ENCODE measurements around the gene BRD2. TPM values are rescaled to one million over a fixed set of nuclear protein-coding genes. Genes with fewer than 3 reads are reported as not detected.
A peak's percentile ranks its signal among the peaks of the same experiment; 100 is the strongest.

The BRD2 gene
- total and polyA plus RNA-seq, 2 donors, result 79.0 to 138 TPM

DNA sequence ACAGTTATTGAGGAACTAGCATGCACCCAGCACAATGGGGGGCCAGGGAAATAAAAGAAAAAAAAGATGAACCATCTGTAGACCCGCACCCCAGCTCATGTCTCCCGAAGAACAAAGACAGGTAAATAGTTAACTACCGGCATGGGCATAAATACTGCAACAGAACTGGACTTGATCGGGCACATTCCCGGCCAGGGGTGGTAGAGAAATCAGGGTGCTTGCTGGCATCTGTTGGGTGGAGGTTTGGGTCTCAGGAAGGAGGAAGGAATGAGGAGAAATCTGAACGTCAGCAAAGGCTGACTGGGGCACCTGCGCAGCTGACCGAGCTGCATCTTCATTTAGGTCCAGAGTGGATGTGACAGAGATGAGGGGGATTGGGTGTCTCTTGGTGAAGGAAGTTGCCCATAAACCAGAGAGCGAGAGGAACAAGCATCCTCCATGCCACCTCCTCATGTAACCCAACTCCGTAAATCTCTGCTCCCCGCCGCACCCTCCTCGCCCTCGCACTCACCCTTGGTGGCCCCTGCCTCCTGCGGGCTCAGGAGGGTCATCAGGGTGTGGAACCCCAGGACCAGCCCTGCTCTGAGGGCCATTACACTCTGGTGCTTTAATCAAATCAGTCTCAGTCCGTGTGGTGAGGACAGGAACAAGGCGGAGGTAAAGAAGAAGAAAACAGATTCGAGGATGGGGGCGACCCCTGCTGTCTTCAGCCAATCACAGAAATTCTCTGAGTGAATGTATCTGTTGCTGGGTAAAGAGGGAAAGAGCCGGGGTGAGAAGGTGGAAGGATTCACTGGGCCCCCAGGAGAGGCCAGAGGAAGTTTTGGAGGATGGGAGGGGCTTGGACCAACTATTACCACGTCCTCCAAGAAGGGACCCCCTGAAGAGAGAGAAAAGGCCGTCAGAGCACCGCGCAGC is 40.8 kb downstream of the BRD2 start, which contains the start of gene HLA-DOA:
HLA-DOA (minus strand) TSS at position 648 of the 918 bp plus-strand sequence.
- 19% methylated on average over 24 of the region's 24 CpGs for WGBS
- H3K36me3 ChIP-seq (ENCODE audit: insufficient read depth), result no peaks in the 10 kb centered on the region

DNA sequence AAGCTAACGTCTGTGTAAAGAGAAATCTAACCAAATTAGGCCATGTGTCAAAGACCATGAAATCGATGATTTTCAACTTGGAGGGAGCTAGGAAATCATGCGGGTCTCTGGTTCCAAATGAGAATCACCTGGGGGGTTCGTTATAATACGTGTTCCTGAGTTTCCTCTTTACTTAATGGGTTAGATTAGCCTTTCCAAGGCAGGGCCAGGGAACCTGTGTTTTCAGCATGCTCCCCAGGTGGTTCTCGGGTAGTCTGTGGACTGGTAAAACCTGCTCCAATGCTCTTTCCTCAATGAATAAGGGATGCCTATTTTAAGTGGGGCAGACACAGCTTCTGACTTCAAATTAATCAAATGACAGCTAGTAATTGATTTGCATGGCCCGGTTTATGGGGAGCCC is 42.0 kb downstream of the BRD2 start:
- H3K27ac ChIP-seq (ENCODE audit: low read depth), result no peak overlapping the region
- H3K4me1 ChIP-seq (ENCODE audit: insufficient read depth), result no peaks in the 10 kb centered on the region
- no peak for DNase-seq (ENCODE audit: extremely low spot score)
- WGBS, result 71% methylated on average over 7 of the region's 7 CpGs
- no peak overlapping the region for H3K4me3 ChIP-seq (ENCODE audit: low read depth, low read length)
- H3K36me3 ChIP-seq (ENCODE audit: insufficient read depth), result no peaks in the 10 kb centered on the region

More for the DNA sequence above, 40.8 kb downstream of the BRD2 start, which contains the start of gene HLA-DOA:
- Histone ChIP-seq H3K4me1 (ENCODE audit: insufficient read depth) (no peaks in the 10 kb centered on the region), H3K27ac (ENCODE audit: low read depth) (no peak within 1 kb of the TSS), H3K4me3 (ENCODE audit: low read depth, low read length) (no peak within 1 kb of the TSS)
- no peak for DNase-seq (ENCODE audit: extremely low spot score)

- DNase-seq (ENCODE audit: extremely low spot score), result no peak
- no peak overlapping the region for H3K27ac ChIP-seq (ENCODE audit: low read depth)
Observed at GRCh38 chr6:33013608-33014007, 45.2 kb downstream of the BRD2 start.

DNA sequence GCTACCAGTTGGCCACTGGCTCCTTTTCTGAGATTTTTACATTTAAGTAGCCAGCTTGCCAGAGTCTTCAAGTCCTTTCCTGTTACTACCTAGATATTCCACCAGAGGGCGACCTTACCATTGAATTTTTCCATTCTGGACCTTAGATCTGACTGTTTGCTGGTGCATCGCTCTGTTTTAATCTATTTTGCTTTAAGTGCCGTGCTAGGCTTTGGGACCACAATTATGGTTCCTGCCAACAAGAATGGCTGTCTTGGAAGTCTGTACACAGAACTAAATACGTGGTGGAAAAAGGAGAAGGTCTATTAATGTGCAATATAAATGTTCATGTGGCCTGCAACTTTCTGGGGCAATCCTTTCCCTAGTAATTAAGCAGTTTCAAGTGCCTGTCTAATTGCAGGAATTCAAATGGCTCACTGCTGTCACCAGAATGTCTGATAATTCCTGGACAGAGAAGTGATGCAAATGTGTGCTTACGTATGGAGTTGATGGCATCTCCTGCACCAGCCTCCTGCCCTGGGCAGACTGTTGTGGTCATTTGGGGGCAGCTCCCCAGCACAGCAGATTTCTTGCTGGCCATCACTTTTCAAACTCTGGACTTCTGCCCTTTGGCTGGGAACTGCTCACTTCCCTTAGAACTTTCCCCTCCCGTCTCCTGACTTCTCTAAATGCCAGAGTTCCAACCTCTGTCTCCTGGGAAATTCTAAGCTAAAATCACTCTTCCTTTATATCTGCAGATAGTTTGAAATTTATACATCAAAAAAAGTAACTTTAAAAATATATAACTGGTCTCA is 46.6 kb downstream of the BRD2 start:
- Histone ChIP-seq H3K4me1 (ENCODE audit: insufficient read depth) (no peaks in the 10 kb centered on the region), H3K4me3 (ENCODE audit: low read depth, low read length) (no peak overlapping the region), H3K36me3 (ENCODE audit: insufficient read depth) (no peaks in the 10 kb centered on the region), H3K27ac (ENCODE audit: low read depth) (no peak overlapping the region)
- DNase-seq (ENCODE audit: extremely low spot score), result peak; percentile 69
- 18% methylated on average over 6 of the region's 6 CpGs for WGBS

More at GRCh38 chr6:33013608-33014007, 45.2 kb downstream of the BRD2 start:
- 52% methylated on average over 4 of the region's 4 CpGs for WGBS
- no peak overlapping the region for H3K4me3 ChIP-seq (ENCODE audit: low read depth, low read length)
- H3K36me3 ChIP-seq (ENCODE audit: insufficient read depth), result no peaks in the 10 kb centered on the region
- no peaks in the 10 kb centered on the region for H3K4me1 ChIP-seq (ENCODE audit: insufficient read depth)

DNA sequence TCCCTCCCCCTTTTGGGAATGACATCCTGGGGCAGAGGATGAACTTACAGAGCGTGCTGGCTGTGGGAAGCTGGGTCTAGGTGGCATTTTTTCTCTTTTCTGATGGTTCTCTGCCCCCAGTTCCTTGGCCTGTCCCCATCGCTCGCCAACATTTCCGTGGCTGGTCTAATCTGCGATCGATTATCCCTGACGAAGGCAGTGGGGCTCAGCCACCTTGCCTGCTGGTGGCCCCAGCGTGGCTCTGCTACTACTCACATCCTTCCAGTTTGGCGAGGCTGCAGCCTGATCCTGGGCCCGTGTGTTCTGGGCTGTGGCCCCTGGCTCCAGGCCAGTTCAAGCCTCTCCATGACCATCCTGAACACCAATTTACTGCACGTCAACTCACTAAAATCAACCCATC is 47.4 kb downstream of the BRD2 start:
- WGBS, result 73% methylated on average over 11 of the region's 11 CpGs
- H3K4me3 ChIP-seq (ENCODE audit: low read depth, low read length), result no peak overlapping the region
- no peaks in the 10 kb centered on the region for H3K4me1 ChIP-seq (ENCODE audit: insufficient read depth)
- H3K27ac ChIP-seq (ENCODE audit: low read depth), result no peak overlapping the region
- DNase-seq (ENCODE audit: extremely low spot score), result no peak
- no peaks in the 10 kb centered on the region for H3K36me3 ChIP-seq (ENCODE audit: insufficient read depth)

DNA sequence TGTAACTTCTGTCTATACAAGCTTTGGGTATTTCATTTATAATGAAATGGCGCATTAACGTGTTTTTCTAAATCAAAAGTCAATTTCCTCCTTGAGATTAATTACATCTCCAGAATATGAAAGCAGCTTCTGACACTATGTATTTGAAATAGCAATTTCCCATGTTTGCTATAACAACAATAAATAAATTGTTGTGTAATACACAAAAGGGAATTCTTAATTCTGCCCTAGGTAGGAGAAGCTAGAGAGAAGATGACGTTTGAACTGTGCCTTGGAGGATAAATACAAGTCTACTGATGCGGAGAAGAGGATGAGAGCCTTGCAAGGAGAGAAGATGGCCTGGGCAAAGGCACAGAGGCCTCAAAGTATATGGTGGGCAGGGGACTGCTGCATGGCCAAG is 48.6 kb downstream of the BRD2 start:
- Histone ChIP-seq H3K27ac (ENCODE audit: low read depth) (no peak overlapping the region), H3K4me3 (ENCODE audit: low read depth, low read length) (no peak overlapping the region), H3K36me3 (ENCODE audit: insufficient read depth) (no peaks in the 10 kb centered on the region), H3K4me1 (ENCODE audit: insufficient read depth) (no peaks in the 10 kb centered on the region)
- WGBS, result 71% methylated on average over 4 of the region's 4 CpGs
- no peak for DNase-seq (ENCODE audit: extremely low spot score)

- Histone ChIP-seq H3K27ac (ENCODE audit: low read depth) (no peak overlapping the region), H3K4me1 (ENCODE audit: insufficient read depth) (no peaks in the 10 kb centered on the region), H3K36me3 (ENCODE audit: insufficient read depth) (no peaks in the 10 kb centered on the region), H3K4me3 (ENCODE audit: low read depth, low read length) (no peak overlapping the region)
- DNase-seq (ENCODE audit: extremely low spot score), result no peak
- WGBS, result 85% methylated on average over 3 of the region's 3 CpGs
Observed at GRCh38 chr6:33017694-33018353, 49.4 kb downstream of the BRD2 start.

DNA sequence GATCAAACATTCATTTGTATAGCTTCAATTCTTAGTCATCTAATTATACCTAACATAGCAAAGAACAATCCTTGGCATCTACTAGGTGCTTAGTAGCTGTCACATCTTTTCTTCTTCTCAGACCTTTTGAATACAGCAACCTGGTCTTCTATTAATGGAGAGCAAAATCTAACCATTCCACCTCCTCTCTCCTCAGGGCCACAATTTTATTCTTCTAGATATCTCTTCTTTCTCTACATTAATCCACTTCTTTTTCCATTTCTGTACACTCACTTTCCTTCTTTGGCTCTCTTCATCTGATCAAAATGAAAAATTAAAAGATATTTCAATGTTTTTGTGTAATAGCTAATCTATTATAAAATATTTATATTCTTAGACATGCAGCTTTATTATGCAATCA is 50.0 kb downstream of the BRD2 start:
- Histone ChIP-seq H3K36me3 (ENCODE audit: insufficient read depth) (no peaks in the 10 kb centered on the region), H3K27ac (ENCODE audit: low read depth) (no peak overlapping the region), H3K4me1 (ENCODE audit: insufficient read depth) (no peaks in the 10 kb centered on the region), H3K4me3 (ENCODE audit: low read depth, low read length) (no peak overlapping the region)
- DNase-seq (ENCODE audit: extremely low spot score), result no peak

GRCh38 chr6:33018904-33019303 is 50.5 kb downstream of the BRD2 start:
- DNase-seq (ENCODE audit: extremely low spot score), result no peak
- Histone ChIP-seq H3K4me3 (ENCODE audit: low read depth, low read length) (peak overlapping the region; percentile 15), H3K36me3 (ENCODE audit: insufficient read depth) (no peaks in the 10 kb centered on the region), H3K4me1 (ENCODE audit: insufficient read depth) (no peaks in the 10 kb centered on the region), H3K27ac (ENCODE audit: low read depth) (peak overlapping the region; percentile 75)
- WGBS, result 10% methylated on average over 6 of the region's 6 CpGs

- no peaks in the 10 kb centered on the region for H3K36me3 ChIP-seq (ENCODE audit: insufficient read depth)
- no peak for DNase-seq (ENCODE audit: extremely low spot score)
- H3K27ac ChIP-seq (ENCODE audit: low read depth), result peak overlapping the region; percentile 75
- no peaks in the 10 kb centered on the region for H3K4me1 ChIP-seq (ENCODE audit: insufficient read depth)
- no peak overlapping the region for H3K4me3 ChIP-seq (ENCODE audit: low read depth, low read length)
Observed at GRCh38 chr6:33019372-33019771, 51.0 kb downstream of the BRD2 start.

- 88% methylated on average over 11 of the region's 11 CpGs for WGBS
- H3K36me3 ChIP-seq (ENCODE audit: insufficient read depth), result no peaks in the 10 kb centered on the region
- no peak overlapping the region for H3K27ac ChIP-seq (ENCODE audit: low read depth)
- no peaks in the 10 kb centered on the region for H3K4me1 ChIP-seq (ENCODE audit: insufficient read depth)
- no peak for DNase-seq (ENCODE audit: extremely low spot score)
- no peak overlapping the region for H3K4me3 ChIP-seq (ENCODE audit: low read depth, low read length)
Observed at GRCh38 chr6:33021917-33022316, 53.5 kb downstream of the BRD2 start.

DNA sequence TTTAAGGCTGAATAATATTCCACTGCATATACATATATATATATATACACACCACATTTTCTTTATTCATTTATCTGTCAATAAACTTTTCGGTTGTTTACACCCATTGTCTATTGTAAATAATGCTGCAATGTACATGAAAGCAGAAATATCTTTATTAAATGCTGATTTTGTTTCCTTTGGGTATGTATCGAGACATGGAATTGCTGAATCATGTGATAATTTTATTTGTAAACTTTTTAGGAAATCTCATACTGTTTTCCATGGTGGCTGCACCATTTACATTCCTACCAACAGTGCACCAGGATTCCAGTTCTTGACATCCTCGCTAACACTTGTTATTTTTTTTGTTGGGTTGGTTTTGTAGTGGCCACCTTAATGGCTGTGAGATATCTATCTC is 55.1 kb downstream of the BRD2 start:
- WGBS, result 56% methylated on average over 3 of the region's 3 CpGs
- H3K4me1 ChIP-seq (ENCODE audit: insufficient read depth), result no peaks in the 10 kb centered on the region

DNA sequence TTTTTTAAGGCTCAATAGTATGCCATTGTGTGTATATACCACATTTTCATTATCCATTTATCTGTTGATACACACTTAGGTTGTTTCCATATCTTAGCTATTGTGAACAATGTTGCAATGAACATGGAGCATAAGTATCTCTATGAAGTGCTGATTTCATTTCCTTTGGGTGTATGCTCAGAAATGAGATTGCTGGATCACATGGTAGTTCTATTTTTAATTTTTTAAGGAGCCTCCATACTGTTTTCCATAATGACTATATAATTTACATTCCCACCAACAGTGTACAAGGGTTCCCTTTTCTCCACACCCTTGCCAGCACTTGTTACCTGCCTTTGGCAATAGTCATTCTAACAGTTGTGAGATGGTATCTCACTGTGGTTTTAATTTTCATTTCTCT is 56.1 kb downstream of the BRD2 start:
- Histone ChIP-seq H3K36me3 (ENCODE audit: insufficient read depth) (no peaks in the 10 kb centered on the region), H3K4me3 (ENCODE audit: low read depth, low read length) (no peak overlapping the region), H3K4me1 (ENCODE audit: insufficient read depth) (no peaks in the 10 kb centered on the region), H3K27ac (ENCODE audit: low read depth) (no peak overlapping the region)
- DNase-seq (ENCODE audit: extremely low spot score), result no peak

More for the DNA sequence above, 55.1 kb downstream of the BRD2 start:
- Histone ChIP-seq H3K27ac (ENCODE audit: low read depth) (no peak overlapping the region), H3K4me3 (ENCODE audit: low read depth, low read length) (no peak overlapping the region), H3K36me3 (ENCODE audit: insufficient read depth) (no peaks in the 10 kb centered on the region)
- no peak for DNase-seq (ENCODE audit: extremely low spot score)

Data from urinary bladder (tissue), 4 donors.